Measurements from ENCODE around the gene LGALS12.

The LGALS12 gene

GRCh38 chr11:63505857-63506528 is at the start of gene LGALS12:
LGALS12 (plus strand) TSS chr11:63506084; CDS start chr11:63506459, 375 bp downstream.
- 0 out of 2 replicates have a peak, but pooled peaks cover 3% of the 10 kb centered on the region for H3K9me3 ChIP-seq (ENCODE audit: insufficient read depth, low read depth, low read length)
- H3K27me3 ChIP-seq (ENCODE audit: insufficient read depth, low read length) = no peaks in the 10 kb centered on the region
- no peaks in the 10 kb centered on the region for H3K36me3 ChIP-seq (ENCODE audit: insufficient read depth, low read depth, low read length)
- H3K4me1 ChIP-seq (ENCODE audit: insufficient read depth, low read length) = peaks cover 20% of the 10 kb centered on the region; the same call in 1 of the 2 replicates
- H3K9ac ChIP-seq (ENCODE audit: low read depth, low read length) = no peak within 1 kb of the TSS
- no peak within 1 kb of the TSS for H3K4me3 ChIP-seq (ENCODE audit: low read length)
- H3K27ac ChIP-seq (ENCODE audit: low read length) = no peak within 1 kb of the TSS

GRCh38 chr11:63459586-63459985 is 46.3 kb upstream of the LGALS12 start:
- no peaks in the 10 kb centered on the region for H3K36me3 ChIP-seq (ENCODE audit: insufficient read depth, low read depth, low read length)
- peaks cover 11% of the 10 kb centered on the region; the same call in 1 of the 2 replicates for H3K4me1 ChIP-seq (ENCODE audit: insufficient read depth, low read length)
- no peak overlapping the region for H3K9ac ChIP-seq (ENCODE audit: low read depth, low read length)
- H3K27ac ChIP-seq (ENCODE audit: low read length) = no peak overlapping the region
- no peaks in the 10 kb centered on the region for H3K27me3 ChIP-seq (ENCODE audit: insufficient read depth, low read length)
- H3K9me3 ChIP-seq (ENCODE audit: insufficient read depth, low read depth, low read length) = no peaks in the 10 kb centered on the region
- H3K4me3 ChIP-seq (ENCODE audit: low read length) = no peak overlapping the region

GRCh38 chr11:63462137-63462536 is 43.7 kb upstream of the LGALS12 start:
- Histone ChIP-seq H3K27ac (ENCODE audit: low read length) (no peak overlapping the region), H3K4me3 (ENCODE audit: low read length) (no peak overlapping the region), H3K9me3 (ENCODE audit: insufficient read depth, low read depth, low read length) (no peaks in the 10 kb centered on the region), H3K9ac (ENCODE audit: low read depth, low read length) (no peak overlapping the region), H3K4me1 (ENCODE audit: insufficient read depth, low read length) (peaks cover 11% of the 10 kb centered on the region; the same call in 1 of the 2 replicates), H3K36me3 (ENCODE audit: insufficient read depth, low read depth, low read length) (no peaks in the 10 kb centered on the region), H3K27me3 (ENCODE audit: insufficient read depth, low read length) (no peaks in the 10 kb centered on the region)

- Histone ChIP-seq H3K27me3 (ENCODE audit: insufficient read depth, low read length) (no peaks in the 10 kb centered on the region), H3K27ac (ENCODE audit: low read length) (no peak overlapping the region), H3K4me3 (ENCODE audit: low read length) (no peak overlapping the region), H3K9me3 (ENCODE audit: insufficient read depth, low read depth, low read length) (no peaks in the 10 kb centered on the region), H3K9ac (ENCODE audit: low read depth, low read length) (no peak overlapping the region), H3K4me1 (ENCODE audit: insufficient read depth, low read length) (no peaks in the 10 kb centered on the region), H3K36me3 (ENCODE audit: insufficient read depth, low read depth, low read length) (no peaks in the 10 kb centered on the region)
Measured at GRCh38 chr11:63470311-63470710, 35.6 kb upstream of the LGALS12 start.

DNA sequence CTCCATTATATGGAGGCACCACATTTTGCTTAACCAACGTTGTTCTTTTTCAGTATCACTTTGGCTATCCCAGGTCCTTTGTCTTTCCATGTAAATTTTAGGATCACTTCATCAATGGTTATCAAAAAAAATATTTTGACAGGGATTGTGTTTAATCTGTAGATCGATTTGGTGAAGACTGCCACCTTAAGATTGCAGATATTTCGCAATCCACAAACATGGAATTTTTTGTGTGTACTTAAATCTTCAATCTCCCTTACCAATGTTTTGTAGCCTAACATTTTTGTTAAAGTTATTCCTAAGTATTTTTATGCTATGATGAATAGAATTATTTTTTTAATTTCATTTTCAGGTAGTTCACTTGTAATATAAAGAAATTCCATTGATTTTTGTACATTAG is 33.5 kb upstream of the LGALS12 start:
- Histone ChIP-seq H3K4me3 (ENCODE audit: low read length) (no peak overlapping the region), H3K9ac (ENCODE audit: low read depth, low read length) (no peak overlapping the region), H3K36me3 (ENCODE audit: insufficient read depth, low read depth, low read length) (no peaks in the 10 kb centered on the region), H3K4me1 (ENCODE audit: insufficient read depth, low read length) (no peaks in the 10 kb centered on the region), H3K27ac (ENCODE audit: low read length) (no peak overlapping the region), H3K9me3 (ENCODE audit: insufficient read depth, low read depth, low read length) (peaks cover 13% of the 10 kb centered on the region), H3K27me3 (ENCODE audit: insufficient read depth, low read length) (no peaks in the 10 kb centered on the region)

DNA sequence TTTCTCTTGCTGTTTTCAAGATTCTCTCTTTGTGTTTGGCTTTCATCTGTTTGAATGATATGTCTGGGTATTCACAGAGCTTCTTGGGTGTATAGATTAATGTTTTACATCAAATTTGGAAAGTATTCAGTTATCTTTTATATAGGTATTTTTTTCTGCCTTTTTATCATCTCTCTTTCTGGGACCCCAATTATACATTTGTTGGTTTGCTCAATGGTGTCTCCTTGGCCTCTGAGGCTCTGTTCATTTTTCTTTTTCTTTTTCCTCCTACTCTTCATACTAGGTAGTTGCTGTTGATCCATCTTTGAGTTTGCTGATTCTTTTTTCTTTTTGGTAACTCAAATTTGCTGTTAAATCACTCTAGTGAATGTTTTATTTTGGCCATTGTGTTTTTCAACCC is 29.3 kb upstream of the LGALS12 start:
- peaks cover 7% of the 10 kb centered on the region; the same call in 1 of the 2 replicates for H3K4me1 ChIP-seq (ENCODE audit: insufficient read depth, low read length)
- H3K9ac ChIP-seq (ENCODE audit: low read depth, low read length) = no peak overlapping the region
- no peaks in the 10 kb centered on the region for H3K27me3 ChIP-seq (ENCODE audit: insufficient read depth, low read length)
- no peak overlapping the region for H3K4me3 ChIP-seq (ENCODE audit: low read length)
- peaks cover 13% of the 10 kb centered on the region for H3K9me3 ChIP-seq (ENCODE audit: insufficient read depth, low read depth, low read length)
- no peak overlapping the region for H3K27ac ChIP-seq (ENCODE audit: low read length)
- no peaks in the 10 kb centered on the region for H3K36me3 ChIP-seq (ENCODE audit: insufficient read depth, low read depth, low read length)

GRCh38 chr11:63478896-63479295 is 27.0 kb upstream of the LGALS12 start:
- peaks cover 7% of the 10 kb centered on the region; the same call in 1 of the 2 replicates for H3K4me1 ChIP-seq (ENCODE audit: insufficient read depth, low read length)
- no peak overlapping the region for H3K4me3 ChIP-seq (ENCODE audit: low read length)
- no peaks in the 10 kb centered on the region for H3K36me3 ChIP-seq (ENCODE audit: insufficient read depth, low read depth, low read length)
- no peaks in the 10 kb centered on the region for H3K27me3 ChIP-seq (ENCODE audit: insufficient read depth, low read length)
- no peak overlapping the region for H3K9ac ChIP-seq (ENCODE audit: low read depth, low read length)
- H3K9me3 ChIP-seq (ENCODE audit: insufficient read depth, low read depth, low read length) = peaks cover 13% of the 10 kb centered on the region
- H3K27ac ChIP-seq (ENCODE audit: low read length) = no peak overlapping the region

DNA sequence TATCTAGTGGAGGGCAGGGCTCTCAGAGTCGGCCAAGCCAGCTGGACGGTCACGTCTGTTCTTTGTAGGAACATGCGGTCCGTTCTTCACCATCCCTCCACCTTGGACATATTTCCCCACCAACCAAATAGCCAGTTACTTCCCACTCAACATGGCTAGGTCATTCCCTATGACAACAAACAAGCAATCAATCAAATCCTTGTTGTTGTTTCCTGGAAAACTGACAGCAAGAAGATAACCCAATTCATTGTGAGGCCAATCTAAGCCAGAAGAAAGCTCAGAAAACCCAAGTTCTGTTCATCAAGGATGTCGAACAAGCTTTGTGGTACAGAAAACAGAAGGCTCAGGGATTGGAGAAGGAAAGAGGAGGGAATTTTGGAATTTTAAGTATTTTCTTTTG is 25.8 kb upstream of the LGALS12 start:
- Histone ChIP-seq H3K4me1 (ENCODE audit: insufficient read depth, low read length) (peaks cover 7% of the 10 kb centered on the region; the same call in 1 of the 2 replicates), H3K4me3 (ENCODE audit: low read length) (no peak overlapping the region), H3K36me3 (ENCODE audit: insufficient read depth, low read depth, low read length) (no peaks in the 10 kb centered on the region), H3K9me3 (ENCODE audit: insufficient read depth, low read depth, low read length) (peaks cover 14% of the 10 kb centered on the region), H3K27ac (ENCODE audit: low read length) (no peak overlapping the region), H3K27me3 (ENCODE audit: insufficient read depth, low read length) (no peaks in the 10 kb centered on the region), H3K9ac (ENCODE audit: low read depth, low read length) (no peak overlapping the region)

DNA sequence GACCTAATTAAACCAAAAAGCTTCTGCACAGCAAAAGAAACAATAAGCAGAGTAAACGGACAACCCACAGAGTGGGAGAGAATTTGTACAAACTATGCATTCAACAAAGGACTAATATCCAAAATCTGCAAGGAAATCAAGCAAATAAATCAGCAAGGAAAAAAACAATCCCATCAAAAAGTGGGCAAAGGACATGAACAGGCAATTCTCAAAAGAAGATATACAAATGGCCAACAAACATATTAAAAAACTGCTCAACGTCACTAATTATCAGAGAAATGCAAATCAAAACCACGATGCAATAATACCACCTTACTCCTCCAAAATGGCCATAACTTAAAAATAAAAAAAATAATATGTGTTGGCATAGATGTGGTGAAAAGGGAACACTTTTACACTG is 20.1 kb upstream of the LGALS12 start:
- Histone ChIP-seq H3K4me3 (ENCODE audit: low read length) (no peak overlapping the region; the same call in 1 of the 2 replicates), H3K36me3 (ENCODE audit: insufficient read depth, low read depth, low read length) (no peaks in the 10 kb centered on the region), H3K27me3 (ENCODE audit: insufficient read depth, low read length) (peaks cover 11% of the 10 kb centered on the region; the same call in 1 of the 2 replicates), H3K27ac (ENCODE audit: low read length) (no peak overlapping the region), H3K4me1 (ENCODE audit: insufficient read depth, low read length) (peaks cover 19% of the 10 kb centered on the region), H3K9ac (ENCODE audit: low read depth, low read length) (no peak overlapping the region), H3K9me3 (ENCODE audit: insufficient read depth, low read depth, low read length) (peaks cover 15% of the 10 kb centered on the region)

DNA sequence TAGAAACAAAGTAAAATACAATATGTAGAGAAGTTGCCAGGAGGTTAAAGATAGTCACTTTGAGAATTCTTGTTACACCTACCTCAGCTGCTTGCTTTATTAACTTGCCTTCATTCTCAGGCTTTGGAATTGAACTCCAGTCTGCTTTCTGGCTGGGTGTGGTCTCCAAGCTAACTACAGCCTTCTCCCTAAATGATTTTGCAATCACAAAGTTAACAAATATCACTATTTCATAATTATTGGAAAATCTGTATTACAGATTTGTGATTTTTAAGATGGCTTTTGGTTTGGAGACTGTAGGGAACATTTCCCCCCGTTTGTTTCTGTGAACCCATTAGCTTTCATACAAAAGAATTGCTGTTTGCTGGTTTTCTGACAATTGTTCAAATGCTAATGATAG is 17.1 kb upstream of the LGALS12 start:
- Histone ChIP-seq H3K9me3 (ENCODE audit: insufficient read depth, low read depth, low read length) (peaks cover 22% of the 10 kb centered on the region), H3K4me1 (ENCODE audit: insufficient read depth, low read length) (peaks cover 28% of the 10 kb centered on the region)

DNA sequence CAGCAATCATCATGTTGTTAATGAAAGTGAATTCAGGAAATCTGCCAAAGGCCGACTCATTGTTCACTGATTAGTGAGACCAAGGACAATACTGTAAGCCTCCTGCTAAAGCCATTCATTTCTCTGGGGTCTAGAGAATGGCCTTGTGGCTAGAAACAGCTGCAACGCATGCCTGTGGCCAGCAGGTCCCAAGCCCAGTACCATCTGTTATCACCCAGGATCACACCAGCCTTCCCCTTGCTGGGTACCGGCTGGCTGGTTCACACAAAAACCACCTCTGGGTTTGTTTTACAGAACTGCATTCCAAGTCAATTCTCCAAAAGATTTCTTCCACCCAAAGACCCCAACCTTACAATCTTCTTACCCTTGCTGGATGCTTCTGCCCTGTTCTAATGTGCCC is 16.0 kb upstream of the LGALS12 start:
- H3K9me3 ChIP-seq (ENCODE audit: insufficient read depth, low read depth, low read length) = peaks cover 22% of the 10 kb centered on the region
- H3K4me3 ChIP-seq (ENCODE audit: low read length) = peak overlapping the region; percentile 69; the same call in 1 of the 2 replicates
- peak overlapping the region; percentile 33; the same call in 1 of the 2 replicates for H3K9ac ChIP-seq (ENCODE audit: low read depth, low read length)
- H3K27ac ChIP-seq (ENCODE audit: low read length) = no peak overlapping the region
- peaks cover 28% of the 10 kb centered on the region for H3K4me1 ChIP-seq (ENCODE audit: insufficient read depth, low read length)
- peaks cover 29% of the 10 kb centered on the region; the same call in 1 of the 2 replicates for H3K27me3 ChIP-seq (ENCODE audit: insufficient read depth, low read length)
- no peaks in the 10 kb centered on the region for H3K36me3 ChIP-seq (ENCODE audit: insufficient read depth, low read depth, low read length)

More for the DNA sequence above, 17.1 kb upstream of the LGALS12 start:
- Histone ChIP-seq H3K4me3 (ENCODE audit: low read length) (no peak overlapping the region), H3K36me3 (ENCODE audit: insufficient read depth, low read depth, low read length) (no peaks in the 10 kb centered on the region), H3K27me3 (ENCODE audit: insufficient read depth, low read length) (peaks cover 29% of the 10 kb centered on the region; the same call in 1 of the 2 replicates), H3K9ac (ENCODE audit: low read depth, low read length) (no peak overlapping the region), H3K27ac (ENCODE audit: low read length) (no peak overlapping the region)

GRCh38 chr11:63490551-63491239 is 15.2 kb upstream of the LGALS12 start, which contains the start of gene PLAAT5:
PLAAT5 (minus strand) TSS chr11:63491167; CDS start chr11:63491034, 133 bp downstream.
- Histone ChIP-seq H3K4me3 (ENCODE audit: low read length) (peak within 1 kb of the TSS; percentile 69), H3K4me1 (ENCODE audit: insufficient read depth, low read length) (peaks cover 28% of the 10 kb centered on the region), H3K27ac (ENCODE audit: low read length) (no peak within 1 kb of the TSS), H3K27me3 (ENCODE audit: insufficient read depth, low read length) (peaks cover 29% of the 10 kb centered on the region; the same call in 1 of the 2 replicates), H3K9me3 (ENCODE audit: insufficient read depth, low read depth, low read length) (peaks cover 15% of the 10 kb centered on the region), H3K36me3 (ENCODE audit: insufficient read depth, low read depth, low read length) (no peaks in the 10 kb centered on the region), H3K9ac (ENCODE audit: low read depth, low read length) (peak within 1 kb of the TSS; percentile 68; the same call in 1 of the 2 replicates)
